Posterior vena cava (tissue), 2 donors: ENCODE results near the gene SEC24A. TPM values are rescaled to one million over a fixed set of nuclear protein-coding genes. Genes with fewer than 3 reads are reported as not detected.
A peak's percentile ranks its signal among the peaks of the same experiment; 100 is the strongest.
"Not testable (repeated sequence)": the region's sequence is repeated elsewhere in the genome, so short reads cannot be mapped to it uniquely, and the experiment has no call there.

Source experiments
- DNase-seq: peaks from one replicate; pipeline ENCODE4 v3.0.0-alpha.2; 2020; ENCODE audit warnings: low spot score
- intact Hi-C, 2 donors: fragments of 100-400 bp; cut with DNase I; formaldehyde crosslinking; loops; one replicate each; pipeline versions ENCODE4 v1.14.1 to v1.14.2; 2022 to 2023
- total RNA-seq, 2 donors: library from RNA; stranded (reverse); fragmentation: NEBNext Ultra II Directional; extraction: Animal tissue kit (Norgen Biotek cat#: 25700); gene quantifications; one replicate each; pipeline ENCODE4 v1.2.1, GENCODE V29; 2021
- donor health status: DM: yes; HTN: yes; CAD: no.
- donor health status: DM: yes; HTN: yes; CAD: no.

The SEC24A gene
- total RNA-seq, 2 donors from 2014 or later, result 22.2 to 27.4 TPM

- intact Hi-C loops, result no loop called here
- peak; percentile 19 for DNase-seq
Observed at GRCh38 chr5:134647750-134648424, 698 bp upstream of the SEC24A start.

- no peak for DNase-seq
Observed at GRCh38 chr5:134649163-134649835, 714 bp downstream of the SEC24A start.

GRCh38 chr5:134650660-134651059 is 2.1 kb downstream of the SEC24A start:
- peak; percentile 5 for DNase-seq
- intact Hi-C loops, result not testable (repeated sequence)

More at GRCh38 chr5:134649163-134649835, 714 bp downstream of the SEC24A start:
- intact Hi-C loops, result no loop called here

GRCh38 chr5:134651531-134651930 is 2.9 kb downstream of the SEC24A start:
- DNase-seq, result peak; percentile 44
- intact Hi-C loops, result no loop called here

GRCh38 chr5:134656690-134657089 is 8.1 kb downstream of the SEC24A start:
- intact Hi-C loops, result no loop called here
- no peak for DNase-seq

- intact Hi-C loops, result no loop called here
- peak; percentile 25 for DNase-seq
Observed at GRCh38 chr5:134659456-134659855, 10.9 kb downstream of the SEC24A start.

GRCh38 chr5:134659922-134660321 is 11.3 kb downstream of the SEC24A start:
- no peak for DNase-seq
- intact Hi-C loops, result no loop called here

- intact Hi-C loops, result no loop called here
- DNase-seq, result no peak
Observed at GRCh38 chr5:134662971-134663370, 14.4 kb downstream of the SEC24A start.

- intact Hi-C loops, result no loop called here
- DNase-seq, result no peak
Observed at GRCh38 chr5:134664448-134664847, 15.9 kb downstream of the SEC24A start.

- DNase-seq, intact Hi-C loops: not testable (repeated sequence)
Observed at GRCh38 chr5:134673546-134673945, 25.0 kb downstream of the SEC24A start.

- DNase-seq, intact Hi-C loops: not testable (repeated sequence)
Observed at GRCh38 chr5:134677357-134677756, 28.8 kb downstream of the SEC24A start.

- intact Hi-C loops, DNase-seq: not testable (repeated sequence)
Observed at GRCh38 chr5:134690144-134690543, 41.6 kb downstream of the SEC24A start.

- intact Hi-C loops, result no loop called here
- no peak for DNase-seq
Observed at GRCh38 chr5:134692722-134693121, 44.1 kb downstream of the SEC24A start.

GRCh38 chr5:134708301-134708700 is 59.7 kb downstream of the SEC24A start:
- no peak for DNase-seq
- intact Hi-C loops, result no loop called here

GRCh38 chr5:134714120-134714519 is 65.5 kb downstream of the SEC24A start:
- intact Hi-C loops, result no loop called here
- DNase-seq, result no peak

- no peak for DNase-seq
- intact Hi-C loops, result no loop called here
Observed at GRCh38 chr5:134714541-134714940, 66.0 kb downstream of the SEC24A start.

GRCh38 chr5:134715466-134715865 is 66.9 kb downstream of the SEC24A start:
- intact Hi-C loops, DNase-seq: not testable (repeated sequence)

GRCh38 chr5:134724872-134725271 is 76.3 kb downstream of the SEC24A start:
- intact Hi-C loops, result no loop called here
- DNase-seq, result no peak

- intact Hi-C loops, result no loop called here
- no peak for DNase-seq
Observed at GRCh38 chr5:134732819-134733218, 84.2 kb downstream of the SEC24A start.

- no peak for DNase-seq
- intact Hi-C loops, result no loop called here
Observed at GRCh38 chr5:134735243-134735642, 86.7 kb downstream of the SEC24A start.
